ENCODE results near the gene RNASEH2A. TPM values are rescaled to one million over a fixed set of nuclear protein-coding genes. Genes with fewer than 3 reads are reported as not detected.

RNASEH2A gene
- total RNA-seq, 1 donor from 2014 or later, result 20.0 TPM

Other genes with a start within 250 kb of the RNASEH2A start
- 5.2 TPM for gene ZNF490, start 195.8 kb upstream of the RNASEH2A start, total RNA-seq
- gene ZNF791, start 195.7 kb upstream of the RNASEH2A start, total RNA-seq, result 14.7 TPM
- 29.0 TPM for gene MAN2B1, start 139.8 kb upstream of the RNASEH2A start, total RNA-seq
- 4.0 TPM for gene WDR83, start 139.8 kb upstream of the RNASEH2A start, total RNA-seq
- 34.1 TPM for gene DHPS, start 124.7 kb upstream of the RNASEH2A start, total RNA-seq
- not detected for gene GNG14, start 118.6 kb upstream of the RNASEH2A start, total RNA-seq
- gene FBXW9, start 110.0 kb upstream of the RNASEH2A start, total RNA-seq, result 11.1 TPM
- gene TNPO2, start 82.7 kb upstream of the RNASEH2A start, total RNA-seq, result 36.0 TPM
- gene TRIR, start 71.9 kb upstream of the RNASEH2A start, total RNA-seq, result 122 TPM
- gene GET3, start 69.1 kb upstream of the RNASEH2A start, total RNA-seq, result 60.9 TPM
- gene BEST2, start 54.8 kb upstream of the RNASEH2A start, total RNA-seq, result not detected
- gene HOOK2, start 31.0 kb upstream of the RNASEH2A start, total RNA-seq, result 38.2 TPM
- gene JUNB, start 15.1 kb upstream of the RNASEH2A start, total RNA-seq, result 267 TPM
- gene PRDX2, start 4.8 kb upstream of the RNASEH2A start, total RNA-seq, result 304 TPM
- gene THSD8, start 4.5 kb upstream of the RNASEH2A start, total RNA-seq, result 9.7 TPM
- not detected for gene RTBDN, start 28.0 kb downstream of the RNASEH2A start, total RNA-seq
- not detected for gene MAST1, start 31.9 kb downstream of the RNASEH2A start, total RNA-seq
- gene DNASE2, start 74.9 kb downstream of the RNASEH2A start, total RNA-seq, result 22.5 TPM
- not detected for gene KLF1, start 80.6 kb downstream of the RNASEH2A start, total RNA-seq
- 16.1 TPM for gene GCDH, start 84.6 kb downstream of the RNASEH2A start, total RNA-seq
- 0.56 TPM for gene SYCE2, start 112.7 kb downstream of the RNASEH2A start, total RNA-seq
- 46.6 TPM for gene FARSA, start 127.1 kb downstream of the RNASEH2A start, total RNA-seq
- gene CALR, start 132.0 kb downstream of the RNASEH2A start, total RNA-seq, result 586 TPM
- gene RAD23A, start 139.3 kb downstream of the RNASEH2A start, total RNA-seq, result 65.6 TPM
- gene GADD45GIP1, start 150.6 kb downstream of the RNASEH2A start, total RNA-seq, result 20.7 TPM
- gene DAND5, start 163.0 kb downstream of the RNASEH2A start, total RNA-seq, result not detected
- 101 TPM for gene NFIX, start 188.9 kb downstream of the RNASEH2A start, total RNA-seq